Mesendoderm (in vitro differentiated cells): Measurements from ENCODE around the gene C1RL.

Experiments
- DNase-seq: peaks from one replicate; pipeline ENCODE4 v3.0.0; 2013
- H2AK5ac ChIP-seq: 2 replicates; pipeline ENCODE4 v1.6.1; 2013; ENCODE audit warnings: low read length, inconsistent platforms
- H2BK120ac ChIP-seq: 2 replicates; pipeline ENCODE4 v1.6.1; 2013; ENCODE audit warnings: low read depth, mild to moderate bottlenecking, low read length, moderate library complexity, mixed read lengths
- H2BK15ac ChIP-seq: replicated peaks from 2 replicates; pipeline ENCODE4 v1.6.1; 2013; ENCODE audit warnings: low read depth, mild to moderate bottlenecking, moderate library complexity
- H2BK5ac ChIP-seq: 2 replicates; pipeline ENCODE4 v1.6.1; 2013; ENCODE audit warnings: low read length, inconsistent platforms
- H3K18ac ChIP-seq: 2 replicates; pipeline ENCODE4 v1.6.1; 2013; ENCODE audit warnings: mild to moderate bottlenecking, low read length, mixed read lengths
- H3K23ac ChIP-seq: one replicate; pipeline ENCODE4 v1.6.1; 2013; ENCODE audit warnings: low read length
- H3K27ac ChIP-seq: 2 replicates; pipeline ENCODE4 v1.5.1; 2013; ENCODE audit warnings: low read depth, mild to moderate bottlenecking, inconsistent platforms, low read length, moderate library complexity
- H3K27me3 ChIP-seq: 2 replicates; pipeline ENCODE4 v1.6.1; 2013; ENCODE audit warnings: low read length, control low read depth, mild to moderate bottlenecking, inconsistent platforms; ENCODE audit not compliant: insufficient read depth, poor library complexity
- H3K36me3 ChIP-seq: 2 replicates; pipeline ENCODE4 v1.6.1; 2013; ENCODE audit warnings: low read length, inconsistent platforms; ENCODE audit not compliant: control insufficient read depth, insufficient read depth
- H3K4ac ChIP-seq: one replicate; pipeline ENCODE4 v1.6.1; 2013; ENCODE audit warnings: low read depth, mild to moderate bottlenecking, low read length, moderate library complexity
- H3K4me1 ChIP-seq: 2 replicates; pipeline ENCODE4 v1.6.1; 2013; ENCODE audit warnings: low read depth, low read length, inconsistent platforms; ENCODE audit not compliant: control insufficient read depth
- H3K4me2 ChIP-seq: 2 replicates; pipeline ENCODE4 v1.6.1; 2013; ENCODE audit warnings: low read length
- H3K4me3 ChIP-seq: 2 replicates; pipeline ENCODE4 v1.5.1; 2013; ENCODE audit warnings: mild to moderate bottlenecking, low read length
- H3K56ac ChIP-seq: one replicate; pipeline ENCODE4 v1.6.1; 2013; ENCODE audit warnings: low read length
- H3K79me1 ChIP-seq: 2 replicates; pipeline ENCODE4 v1.6.1; 2013; ENCODE audit warnings: low read length, inconsistent platforms
- H3K79me2 ChIP-seq: 2 replicates; pipeline ENCODE4 v1.6.1; 2013; ENCODE audit warnings: mild to moderate bottlenecking, low read length; ENCODE audit not compliant: control insufficient read depth, insufficient read depth
- H3K9ac ChIP-seq: 2 replicates; pipeline ENCODE4 v1.6.1; 2013; ENCODE audit warnings: low read length, inconsistent platforms
- H4K5ac ChIP-seq: one replicate; pipeline ENCODE4 v1.6.1; 2013; ENCODE audit warnings: low read length
- H4K8ac ChIP-seq: one replicate; pipeline ENCODE4 v1.6.1; 2013; ENCODE audit warnings: low read depth, mild to moderate bottlenecking, control low read depth, low read length, moderate library complexity
- WGBS: extraction: QIAGEN DNeasy Blood & Tissue Kit; methylation state at CpG from one replicate; pipeline ENCODE4 v1.1.7; 2013; ENCODE audit warnings: low lambda C conversion rate, missing lambda C conversion rate; ENCODE audit not compliant: insufficient coverage; ENCODE audit errors: extremely low coverage; 5-methylcytosine and 5-hydroxymethylcytosine counted together

Gene C1RL

GRCh38 chr12:7134396-7135166, 25.6 kb upstream of the C1RL start:
- no peak overlapping the region for H3K4ac ChIP-seq
- no peak overlapping the region for H4K5ac ChIP-seq
- no peak overlapping the region for H4K8ac ChIP-seq
- H2AK5ac ChIP-seq = no peak overlapping the region
- H3K4me1 ChIP-seq = peaks cover 2% of the 10 kb centered on the region
- no peak overlapping the region for H3K18ac ChIP-seq
- no peak overlapping the region for H3K9ac ChIP-seq
- H3K4me2 ChIP-seq = no peak overlapping the region
- no CpG with 5 or more reads among the region's 12 CpGs for WGBS
- H3K27me3 ChIP-seq = no peaks in the 10 kb centered on the region
- no peak overlapping the region for H3K23ac ChIP-seq
- H3K56ac ChIP-seq = no peak overlapping the region
- no peak for DNase-seq
- H2BK15ac ChIP-seq = no peak overlapping the region
- H3K79me2 ChIP-seq = no peaks in the 10 kb centered on the region
- no peak overlapping the region for H2BK5ac ChIP-seq
- no peaks in the 10 kb centered on the region for H3K79me1 ChIP-seq
- no peak overlapping the region for H3K4me3 ChIP-seq
- no peak overlapping the region for H3K27ac ChIP-seq
- peaks cover 2% of the 10 kb centered on the region for H3K36me3 ChIP-seq
- H2BK120ac ChIP-seq = no peak overlapping the region

DNA sequence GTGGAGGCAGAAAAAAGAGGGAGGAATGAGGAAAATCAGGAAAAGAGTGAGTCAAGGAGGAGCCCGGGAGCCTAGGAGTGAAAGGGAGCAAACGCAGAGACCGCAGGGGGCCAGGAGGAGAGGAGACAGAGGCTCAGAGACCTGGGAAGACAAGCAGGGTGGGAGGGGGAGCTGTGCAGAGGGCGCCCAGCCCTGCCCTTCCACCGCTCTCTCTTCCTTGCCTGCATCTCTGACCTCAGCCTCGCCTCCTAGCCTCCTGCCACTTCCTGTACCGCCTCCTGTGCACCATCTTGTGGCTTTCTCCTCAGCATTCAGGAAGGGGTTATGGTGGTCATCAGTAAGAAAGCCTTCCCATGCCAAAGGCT, 22.5 kb upstream of the C1RL start:
- no peak overlapping the region for H3K4me3 ChIP-seq
- H3K9ac ChIP-seq = peak overlapping the region; percentile 68
- H3K27ac ChIP-seq = no peak overlapping the region
- H3K79me2 ChIP-seq = no peaks in the 10 kb centered on the region
- DNase-seq = peak; percentile 47
- H3K79me1 ChIP-seq = no peaks in the 10 kb centered on the region
- H2BK120ac ChIP-seq = no peak overlapping the region
- H3K36me3 ChIP-seq = peaks cover 2% of the 10 kb centered on the region
- peaks cover 15% of the 10 kb centered on the region for H3K4me1 ChIP-seq
- no peak overlapping the region for H2BK5ac ChIP-seq
- no peak overlapping the region for H3K23ac ChIP-seq
- H2BK15ac ChIP-seq = no peak overlapping the region
- H3K27me3 ChIP-seq = no peaks in the 10 kb centered on the region
- no peak overlapping the region for H4K8ac ChIP-seq
- H3K56ac ChIP-seq = peak overlapping the region; percentile 74
- no peak overlapping the region for H3K18ac ChIP-seq
- H3K4ac ChIP-seq = no peak overlapping the region
- no CpG with 5 or more reads among the region's 7 CpGs for WGBS
- no peak overlapping the region for H2AK5ac ChIP-seq
- peak overlapping the region; percentile 96 for H3K4me2 ChIP-seq
- H4K5ac ChIP-seq = no peak overlapping the region

DNA sequence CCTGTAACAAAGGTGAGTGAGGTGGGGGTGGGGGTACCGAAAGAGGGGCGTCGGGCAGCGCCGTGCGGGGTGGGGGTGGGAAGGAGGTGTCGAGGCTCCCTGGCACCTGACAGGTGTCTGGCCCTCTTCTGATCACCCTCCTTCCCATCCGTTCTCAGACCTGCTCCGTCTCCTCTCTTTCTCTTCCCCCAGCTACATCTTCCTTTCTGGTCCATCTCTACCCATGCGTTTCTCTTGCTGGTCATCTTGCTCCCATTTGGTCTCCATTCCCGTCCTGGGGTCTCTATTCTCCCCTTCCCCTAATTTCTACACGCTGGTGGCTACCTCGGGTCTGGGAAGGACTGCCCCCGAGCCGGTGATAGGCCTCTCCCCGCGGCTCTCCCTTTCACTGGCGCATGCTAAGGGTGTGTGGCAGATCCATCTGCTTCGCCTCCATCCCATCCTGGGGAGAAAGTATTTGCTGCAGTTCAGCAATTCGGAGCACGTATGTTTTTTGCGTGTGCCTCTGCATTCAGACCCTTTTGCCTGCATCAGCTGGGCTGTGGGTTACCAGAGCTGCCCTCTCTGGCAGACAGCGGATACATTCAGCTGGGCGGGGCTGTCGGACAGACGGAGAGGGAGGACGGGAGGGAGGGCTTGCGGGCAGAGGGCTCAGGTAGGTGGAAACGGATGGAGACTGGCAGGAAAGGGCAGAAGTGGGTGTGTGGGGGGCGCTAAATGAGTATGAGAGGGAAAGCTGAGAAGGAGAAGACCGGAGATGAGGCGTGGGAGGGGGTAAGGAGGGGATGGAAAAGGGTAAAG, 21.9 kb upstream of the C1RL start:
- Histone ChIP-seq H3K56ac (peak overlapping the region; percentile 78), H2BK15ac (no peak overlapping the region), H3K79me1 (no peaks in the 10 kb centered on the region), H4K5ac (no peak overlapping the region), H3K27me3 (no peaks in the 10 kb centered on the region), H4K8ac (no peak overlapping the region), H3K23ac (peak overlapping the region; percentile 56), H3K27ac (no peak overlapping the region), H3K79me2 (no peaks in the 10 kb centered on the region), H3K4me2 (peak overlapping the region; percentile 96), H2BK120ac (no peak overlapping the region), H3K9ac (peak overlapping the region; percentile 69), H3K36me3 (no peaks in the 10 kb centered on the region), H3K18ac (no peak overlapping the region), H3K4me3 (peak overlapping the region; percentile 61), H2BK5ac (no peak overlapping the region), H3K4me1 (peaks cover 15% of the 10 kb centered on the region), H2AK5ac (no peak overlapping the region), H3K4ac (no peak overlapping the region)
- no CpG with 5 or more reads among the region's 32 CpGs for WGBS
- peak; percentile 79 for DNase-seq

DNA sequence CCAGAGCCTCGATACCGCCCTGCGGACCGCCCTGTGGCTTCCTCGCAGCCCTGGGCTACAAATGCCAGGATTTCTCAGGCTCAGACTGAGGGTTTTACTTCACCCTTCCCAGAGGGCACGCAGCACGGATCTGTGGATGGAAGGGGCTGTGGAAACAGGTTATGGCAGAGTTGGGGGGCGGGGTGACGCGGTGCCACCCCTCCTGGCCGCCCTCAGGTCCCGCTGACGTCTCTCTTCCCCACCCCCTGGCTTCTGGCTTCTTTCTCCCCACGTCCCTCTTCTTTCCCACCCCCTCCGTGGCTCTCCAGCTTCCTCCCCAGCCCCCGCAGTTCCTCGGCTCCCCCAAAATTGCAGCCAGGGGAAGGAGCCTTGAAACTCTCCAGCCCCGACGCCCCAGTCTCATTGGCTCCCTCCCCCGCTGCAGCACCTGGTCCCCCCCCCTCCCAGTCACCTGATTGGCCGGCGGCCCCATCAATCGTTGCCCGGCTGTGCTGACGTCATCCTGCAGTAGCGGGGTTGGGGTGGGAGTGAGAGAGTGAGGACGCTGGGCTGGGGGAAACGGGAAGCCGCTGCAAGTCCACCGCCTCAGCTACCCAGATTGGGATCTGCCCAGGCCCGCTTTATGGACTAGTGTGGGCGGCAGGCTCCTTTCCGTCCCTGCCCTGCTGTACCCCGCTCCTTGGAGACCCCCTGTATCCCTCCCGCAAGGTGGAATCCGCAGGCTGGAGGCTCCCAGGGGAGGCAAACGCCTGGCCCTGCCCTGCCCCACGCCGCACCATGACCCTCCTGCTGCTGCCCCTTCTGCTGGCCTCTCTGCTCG, 21.1 kb upstream of the C1RL start, which contains the start of gene CLSTN3:
TSS of gene CLSTN3 (plus strand) at position 500 of the 820 bp plus-strand sequence. CDS start at position 778, 278 bp downstream.
- Histone ChIP-seq H3K18ac (no peak within 1 kb of the TSS), H3K79me1 (no peaks in the 10 kb centered on the region), H3K27ac (no peak within 1 kb of the TSS), H3K23ac (peak within 1 kb of the TSS; percentile 91), H3K79me2 (no peaks in the 10 kb centered on the region), H3K36me3 (no peaks in the 10 kb centered on the region), H4K5ac (no peak within 1 kb of the TSS), H3K4me3 (peak within 1 kb of the TSS; percentile 61), H2BK120ac (no peak within 1 kb of the TSS), H3K4me2 (peak within 1 kb of the TSS; percentile 100), H3K4me1 (peaks cover 15% of the 10 kb centered on the region), H2BK5ac (no peak within 1 kb of the TSS), H3K4ac (no peak within 1 kb of the TSS), H2BK15ac (no peak within 1 kb of the TSS), H3K56ac (peak within 1 kb of the TSS; percentile 84), H3K9ac (peak within 1 kb of the TSS; percentile 69), H3K27me3 (no peaks in the 10 kb centered on the region), H2AK5ac (no peak within 1 kb of the TSS), H4K8ac (no peak within 1 kb of the TSS)
- WGBS = no CpG with 5 or more reads among the region's 40 CpGs
- peak; percentile 90 for DNase-seq

DNA sequence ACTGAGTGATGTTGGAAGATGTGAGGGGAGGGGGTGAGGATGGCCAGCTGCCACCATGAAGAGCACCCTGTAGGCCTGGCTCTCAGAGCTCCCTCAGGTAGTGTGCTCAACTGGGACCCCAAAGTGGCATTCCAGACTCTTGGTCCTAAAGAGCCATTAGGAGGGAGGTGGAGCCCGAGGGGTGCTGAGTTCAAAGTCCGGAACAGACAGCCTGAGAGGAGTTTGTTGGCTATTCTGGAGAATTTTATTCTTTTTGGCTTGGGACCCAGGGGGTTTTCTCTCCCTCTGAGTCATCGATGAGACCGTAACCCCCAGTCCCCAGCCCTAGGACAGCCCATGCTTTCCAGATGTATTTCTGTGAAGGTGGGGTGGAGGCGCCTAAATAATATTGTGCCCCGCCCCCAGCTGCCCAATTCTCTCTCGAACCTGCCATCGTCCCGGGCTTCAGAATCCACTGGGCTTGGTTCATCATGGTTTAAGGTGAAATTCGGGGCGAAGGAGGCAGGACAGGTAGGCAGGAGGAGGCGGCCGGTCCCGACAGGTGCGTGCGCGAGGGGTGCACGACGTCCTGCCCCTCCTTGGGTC, 20.4 kb upstream of the C1RL start:
- Histone ChIP-seq H2AK5ac (no peak overlapping the region), H3K79me2 (no peaks in the 10 kb centered on the region), H3K4ac (no peak overlapping the region), H3K36me3 (no peaks in the 10 kb centered on the region), H3K23ac (peak overlapping the region; percentile 91), H3K4me3 (peak overlapping the region; percentile 57), H4K8ac (no peak overlapping the region), H2BK15ac (no peak overlapping the region), H3K79me1 (no peaks in the 10 kb centered on the region), H3K4me2 (peak overlapping the region; percentile 100), H3K56ac (peak overlapping the region; percentile 84), H3K9ac (peak overlapping the region; percentile 67), H2BK120ac (no peak overlapping the region), H3K27ac (no peak overlapping the region), H3K18ac (no peak overlapping the region), H4K5ac (no peak overlapping the region), H3K4me1 (peaks cover 15% of the 10 kb centered on the region), H2BK5ac (no peak overlapping the region), H3K27me3 (no peaks in the 10 kb centered on the region)
- no CpG with 5 or more reads among the region's 19 CpGs for WGBS
- no peak for DNase-seq
